Duodenal mucosa (tissue), 2 donors: ENCODE data around the gene IMMP2L.

Experiments
- H3K27ac ChIP-seq: one replicate; pipeline ENCODE4 v1.7.0; 2013; ENCODE audit warnings: low read depth, low read length
- H3K27me3 ChIP-seq, 2 donors: one replicate each; pipeline ENCODE4 v1.7.0; 2013; ENCODE audit warnings: low read length in 2 of 2, control low read depth in 1 of 2; ENCODE audit not compliant: insufficient read depth in 2 of 2, control insufficient read depth in 1 of 2
- H3K36me3 ChIP-seq, 2 donors: one replicate each; pipeline ENCODE4 v1.7.0; 2013; ENCODE audit warnings: low read length in 2 of 2, control low read depth in 1 of 2; ENCODE audit not compliant: insufficient read depth in 2 of 2, control insufficient read depth in 1 of 2
- H3K4me1 ChIP-seq, 2 donors: one replicate each; pipeline ENCODE4 v1.7.0; 2013; ENCODE audit warnings: low read length in 2 of 2, control low read depth in 1 of 2; ENCODE audit not compliant: insufficient read depth in 2 of 2, control insufficient read depth in 1 of 2
- H3K4me3 ChIP-seq, 2 donors: one replicate each; pipeline ENCODE4 v1.7.0; 2013; ENCODE audit warnings: low read length in 2 of 2, low read depth in 1 of 2
- H3K9ac ChIP-seq, 2 donors: one replicate each; pipeline ENCODE4 v1.7.0; 2013; ENCODE audit warnings: low read length in 2 of 2, low read depth in 1 of 2
- H3K9me3 ChIP-seq, 2 donors: one replicate each; pipeline ENCODE4 v1.7.0; 2013; ENCODE audit warnings: low read length in 2 of 2, control low read depth in 1 of 2; ENCODE audit not compliant: control insufficient read depth in 1 of 2

IMMP2L gene

GRCh38 chr7:111168182-111168581 lies 394.1 kb downstream of the IMMP2L start:
- no peaks in the 10 kb centered on the region for H3K36me3 ChIP-seq
- no peaks in the 10 kb centered on the region for H3K9me3 ChIP-seq
- H3K27ac ChIP-seq = no peak overlapping the region
- H3K9ac ChIP-seq = no peak overlapping the region
- H3K4me3 ChIP-seq = no peak overlapping the region
- no peaks in the 10 kb centered on the region for H3K27me3 ChIP-seq
- H3K4me1 ChIP-seq = no peaks in the 10 kb centered on the region

DNA sequence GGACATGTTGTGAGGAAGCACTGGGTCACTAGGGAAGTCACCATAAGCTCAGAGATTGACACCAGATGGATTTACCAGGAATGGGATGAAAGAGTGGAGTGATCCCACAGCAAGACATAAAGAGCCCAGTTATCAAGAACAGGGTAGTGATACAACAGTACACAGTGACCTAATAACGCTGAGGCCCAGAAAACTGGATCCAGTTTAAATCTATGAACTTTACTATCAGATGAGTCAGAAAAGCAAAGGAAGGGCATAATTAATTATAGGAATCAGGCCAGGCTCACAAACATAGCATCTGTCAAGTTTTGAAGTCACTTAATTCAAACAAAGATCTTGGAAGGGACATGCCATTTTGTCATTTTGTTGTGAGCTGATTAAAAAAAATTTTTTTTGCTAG lies 397.9 kb downstream of the IMMP2L start:
- H3K4me3 ChIP-seq = no peak overlapping the region
- no peaks in the 10 kb centered on the region for H3K36me3 ChIP-seq
- H3K27me3 ChIP-seq = no peaks in the 10 kb centered on the region
- H3K9me3 ChIP-seq = no peaks in the 10 kb centered on the region
- no peak overlapping the region for H3K9ac ChIP-seq
- H3K4me1 ChIP-seq = no peaks in the 10 kb centered on the region
- no peak overlapping the region for H3K27ac ChIP-seq

- Histone ChIP-seq H3K36me3 (no peaks in the 10 kb centered on the region), H3K9me3 (no peaks in the 10 kb centered on the region), H3K9ac (no peak overlapping the region), H3K4me1 (no peaks in the 10 kb centered on the region), H3K27ac (no peak overlapping the region), H3K27me3 (no peaks in the 10 kb centered on the region), H3K4me3 (no peak overlapping the region)
Observed at GRCh38 chr7:111162692-111163091, 399.6 kb downstream of the IMMP2L start.

DNA sequence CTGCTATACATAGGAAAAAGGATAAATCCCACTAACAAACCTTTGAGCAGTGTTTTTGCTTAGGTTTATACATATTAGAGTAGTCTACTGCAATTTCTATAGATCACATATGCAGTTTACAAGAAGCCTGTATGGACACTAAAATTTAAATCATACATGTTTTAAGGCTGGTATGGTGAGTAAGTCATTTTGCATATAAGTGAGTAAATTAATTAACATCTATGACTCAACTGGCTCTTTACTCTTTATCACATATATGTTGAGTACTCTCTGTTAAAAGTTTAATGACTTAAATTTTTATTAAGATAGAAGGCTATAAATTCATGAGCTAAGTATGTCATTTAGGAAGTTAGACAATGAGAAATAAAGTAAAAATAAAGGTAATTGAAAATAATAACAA lies 402.0 kb downstream of the IMMP2L start:
- Histone ChIP-seq H3K27ac (no peak overlapping the region), H3K9me3 (no peaks in the 10 kb centered on the region), H3K27me3 (no peaks in the 10 kb centered on the region)

GRCh38 chr7:111159426-111159825 lies 402.9 kb downstream of the IMMP2L start:
- H3K27me3 ChIP-seq = no peaks in the 10 kb centered on the region
- no peaks in the 10 kb centered on the region for H3K9me3 ChIP-seq
- no peaks in the 10 kb centered on the region for H3K36me3 ChIP-seq
- H3K27ac ChIP-seq = no peak overlapping the region
- H3K4me3 ChIP-seq = no peak overlapping the region
- no peak overlapping the region for H3K9ac ChIP-seq
- no peaks in the 10 kb centered on the region for H3K4me1 ChIP-seq

More for the DNA sequence above, 402.0 kb downstream of the IMMP2L start:
- Histone ChIP-seq H3K36me3 (no peaks in the 10 kb centered on the region), H3K4me3 (no peak overlapping the region), H3K4me1 (no peaks in the 10 kb centered on the region), H3K9ac (no peak overlapping the region)

- H3K9ac ChIP-seq = no peak overlapping the region
- no peaks in the 10 kb centered on the region for H3K36me3 ChIP-seq
- no peaks in the 10 kb centered on the region for H3K4me1 ChIP-seq
- no peaks in the 10 kb centered on the region for H3K27me3 ChIP-seq
- H3K4me3 ChIP-seq = no peak overlapping the region
- H3K9me3 ChIP-seq = no peaks in the 10 kb centered on the region
- H3K27ac ChIP-seq = no peak overlapping the region
Observed at GRCh38 chr7:111150709-111151108, 411.6 kb downstream of the IMMP2L start.

- Histone ChIP-seq H3K4me1 (no peaks in the 10 kb centered on the region), H3K36me3 (no peaks in the 10 kb centered on the region), H3K4me3 (no peak overlapping the region)
Observed at GRCh38 chr7:111147708-111148533, 414.4 kb downstream of the IMMP2L start.

DNA sequence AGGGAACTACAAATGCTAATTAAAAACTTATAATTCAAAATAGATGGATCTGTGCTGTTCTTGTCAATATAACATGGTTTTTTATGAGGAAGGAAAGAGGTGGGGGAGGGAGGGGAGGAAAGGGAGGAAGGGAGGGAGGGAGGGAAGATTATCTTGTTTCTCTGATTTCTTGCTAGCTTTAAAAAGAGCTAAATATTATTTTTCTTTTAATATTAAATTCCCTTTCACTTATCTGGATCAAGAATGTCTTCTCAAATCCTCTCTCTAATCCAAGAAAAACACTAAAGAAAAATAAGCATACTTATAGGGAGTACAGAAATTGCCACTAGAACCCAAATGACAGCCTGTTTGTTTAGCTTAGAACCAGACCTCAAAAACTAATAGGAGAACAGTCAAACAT lies 416.2 kb downstream of the IMMP2L start:
- Histone ChIP-seq H3K27me3 (no peaks in the 10 kb centered on the region), H3K27ac (no peak overlapping the region), H3K9me3 (no peaks in the 10 kb centered on the region), H3K9ac (no peak overlapping the region), H3K36me3 (no peaks in the 10 kb centered on the region), H3K4me3 (no peak overlapping the region), H3K4me1 (no peaks in the 10 kb centered on the region)

More at GRCh38 chr7:111147708-111148533, 414.4 kb downstream of the IMMP2L start:
- H3K9ac ChIP-seq = no peak overlapping the region
- no peaks in the 10 kb centered on the region for H3K9me3 ChIP-seq
- H3K27ac ChIP-seq = no peak overlapping the region
- H3K27me3 ChIP-seq = no peaks in the 10 kb centered on the region

GRCh38 chr7:111145472-111145871 lies 416.8 kb downstream of the IMMP2L start:
- Histone ChIP-seq H3K4me3 (no peak overlapping the region), H3K27me3 (no peaks in the 10 kb centered on the region), H3K36me3 (no peaks in the 10 kb centered on the region), H3K9ac (no peak overlapping the region), H3K27ac (no peak overlapping the region), H3K4me1 (no peaks in the 10 kb centered on the region), H3K9me3 (no peaks in the 10 kb centered on the region)

DNA sequence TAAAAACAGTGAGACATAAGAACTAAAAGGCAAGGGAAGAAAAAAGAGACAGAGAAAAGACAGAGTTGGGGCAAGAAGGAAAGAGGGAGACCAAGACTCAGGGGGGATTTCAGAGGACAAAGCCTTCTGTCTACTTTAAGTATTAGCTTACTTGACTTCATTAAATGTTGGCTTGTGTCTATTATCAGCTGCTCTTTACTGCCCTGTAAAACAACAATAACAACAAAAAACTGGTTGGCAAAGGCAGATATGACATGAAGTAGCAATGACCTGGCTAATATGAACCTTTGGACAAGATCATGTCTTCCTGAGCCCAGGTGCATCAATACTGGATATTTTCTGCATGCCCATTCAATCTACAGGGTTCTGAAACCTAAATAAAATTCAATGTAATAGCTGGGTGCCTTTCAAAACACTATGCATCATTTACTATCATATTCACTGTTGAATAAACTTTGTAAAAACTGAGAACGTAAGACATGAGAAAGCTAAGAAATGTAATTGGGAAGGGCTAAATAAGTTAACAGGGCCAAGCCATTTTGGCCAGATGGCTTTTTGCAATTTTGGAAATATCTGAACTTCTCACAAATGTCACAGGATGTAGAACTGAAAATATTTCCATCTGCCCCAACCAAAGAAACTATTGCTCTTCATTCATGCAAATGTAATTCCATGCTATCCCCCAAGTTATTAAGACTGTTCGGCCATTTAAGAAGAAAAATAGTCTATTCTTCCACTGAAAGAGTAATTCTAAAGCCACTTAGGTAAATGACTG lies 422.0 kb downstream of the IMMP2L start:
- no peaks in the 10 kb centered on the region for H3K36me3 ChIP-seq
- H3K27me3 ChIP-seq = no peaks in the 10 kb centered on the region
- no peak overlapping the region for H3K4me3 ChIP-seq
- H3K9ac ChIP-seq = no peak overlapping the region
- H3K4me1 ChIP-seq = no peaks in the 10 kb centered on the region
- H3K9me3 ChIP-seq = no peaks in the 10 kb centered on the region
- no peak overlapping the region for H3K27ac ChIP-seq
